ENCODE data around the gene PPM1E.
"Not testable (repeated sequence)": the region's sequence is repeated elsewhere in the genome, so short reads cannot be mapped to it uniquely, and the experiment has no call there.

Gene PPM1E

GRCh38 chr17:58850106-58850505 lies 94.5 kb downstream of the PPM1E start:
- not testable (repeated sequence) for DNase-seq

- DNase-seq: no peak
Observed at GRCh38 chr17:58865301-58865700, 109.6 kb downstream of the PPM1E start.

- no peak for DNase-seq
Observed at GRCh38 chr17:58870747-58871146, 115.1 kb downstream of the PPM1E start.

GRCh38 chr17:58873926-58874325 lies 118.3 kb downstream of the PPM1E start:
- DNase-seq: no peak

- DNase-seq: no peak
Observed at GRCh38 chr17:58875261-58875660, 119.6 kb downstream of the PPM1E start.

GRCh38 chr17:58884161-58884560 lies 128.5 kb downstream of the PPM1E start:
- DNase-seq: no peak

- no peak for DNase-seq
Observed at GRCh38 chr17:58886514-58886913, 130.9 kb downstream of the PPM1E start.

- DNase-seq: no peak
Observed at GRCh38 chr17:58889928-58890327, 134.3 kb downstream of the PPM1E start.

- DNase-seq: no peak
Observed at GRCh38 chr17:58899191-58899590, 143.5 kb downstream of the PPM1E start.

GRCh38 chr17:58902322-58902721 lies 146.7 kb downstream of the PPM1E start:
- no peak for DNase-seq

GRCh38 chr17:58911741-58912343 lies 156.2 kb downstream of the PPM1E start:
- no peak for DNase-seq

GRCh38 chr17:58913552-58913951 lies 157.9 kb downstream of the PPM1E start:
- DNase-seq: no peak

GRCh38 chr17:58913971-58914769 lies 158.5 kb downstream of the PPM1E start:
- DNase-seq: no peak

- no peak for DNase-seq
Observed at GRCh38 chr17:58917228-58917627, 161.6 kb downstream of the PPM1E start.

- no peak for DNase-seq
Observed at GRCh38 chr17:58918072-58918471, 162.4 kb downstream of the PPM1E start.

- DNase-seq: no peak
Observed at GRCh38 chr17:58918884-58919283, 163.2 kb downstream of the PPM1E start.

- DNase-seq: no peak
Observed at GRCh38 chr17:58920773-58921172, 165.1 kb downstream of the PPM1E start.

GRCh38 chr17:58932956-58933355 lies 177.3 kb downstream of the PPM1E start:
- no peak for DNase-seq

- DNase-seq: no peak
Observed at GRCh38 chr17:58936295-58936694, 180.6 kb downstream of the PPM1E start.

GRCh38 chr17:58944166-58944565 lies 188.5 kb downstream of the PPM1E start:
- DNase-seq: no peak

- no peak for DNase-seq
Observed at GRCh38 chr17:58947411-58947810, 191.8 kb downstream of the PPM1E start.

GRCh38 chr17:58947824-58948223 lies 192.2 kb downstream of the PPM1E start:
- no peak for DNase-seq

- not testable (repeated sequence) for DNase-seq
Observed at GRCh38 chr17:58954358-58954757, 198.7 kb downstream of the PPM1E start.

- DNase-seq: no peak
Observed at GRCh38 chr17:58956997-58957724, 201.5 kb downstream of the PPM1E start.
